HEK293 (cell line): ENCODE data around the gene HNF1A.

ENCODE experiments used
- CTCF ChIA-PET: fragments of 350-600 bp; formaldehyde crosslinking; extraction: SDS; loops from one replicate; lab custom pipeline; 2021; ENCODE audit warnings: antibody characterized with exemption; lab: Yijun Ruan, JAX
- POLR2A ChIA-PET: fragments of 300-600 bp; formaldehyde crosslinking; extraction: SDS; loops from one replicate; lab custom pipeline; 2020; ENCODE audit warnings: antibody characterized with exemption, inconsistent platforms; lab: Yijun Ruan, JAX
- H3K27ac ChIP-seq: fragments of 200-500 bp; sonication (Bioruptor generic); 2 replicates; pipeline ENCODE4 v1.5.1; 2014; ENCODE audit warnings: low read depth, low read length, control low read depth, inconsistent platforms; ENCODE audit errors: extremely low read depth
- H3K36me3 ChIP-seq, 2 experiments: fragments of 200-500 bp in 1 of 2; sonication (Bioruptor generic) in 1 of 2; 1 replicate in 1 of 2; 2 replicates in 1 of 2; pipeline ENCODE4 v1.5.1; 2014 to 2017; ENCODE audit warnings: inconsistent platforms in 2 of 2, low read length in 2 of 2; ENCODE audit not compliant: control insufficient read depth in 2 of 2, insufficient read depth in 1 of 2
- H3K4me1 ChIP-seq: fragments of 200-500 bp; sonication (Bioruptor generic); 2 replicates; pipeline ENCODE4 v1.5.1; 2014; ENCODE audit warnings: mild to moderate bottlenecking, low read length, inconsistent platforms; ENCODE audit not compliant: control insufficient read depth, insufficient read depth
- H3K4me3 ChIP-seq: 2 replicates; pipeline ENCODE4 v1.5.1; 2011; ENCODE audit warnings: low read depth, mild to moderate bottlenecking, control low read depth, low read length, moderate library complexity
- H3K9me3 ChIP-seq: fragments of 200-500 bp; sonication (Bioruptor generic); 2 replicates; pipeline ENCODE4 v1.5.1; 2014; ENCODE audit warnings: low read depth, low read length, inconsistent platforms; ENCODE audit not compliant: control insufficient read depth, insufficient read depth
- GFI1B ChIP-seq: fragments of 450-650 bp; formaldehyde crosslinking; IDR thresholded peaks from 2 replicates; pipeline ENCODE4 v1.5.1; 2016; ENCODE audit warnings: missing biosample characterization, missing genetic modification characterization
- KLF10 ChIP-seq: fragments of 450-650 bp; IDR thresholded peaks from 2 replicates; pipeline ENCODE4 v1.5.1; 2018; ENCODE audit warnings: missing biosample characterization, mild to moderate bottlenecking, missing genetic modification characterization
- KLF16 ChIP-seq: fragments of 450-650 bp; formaldehyde crosslinking; IDR thresholded peaks from 2 replicates; pipeline ENCODE4 v1.5.1; 2017; ENCODE audit warnings: missing biosample characterization, missing genetic modification characterization
- KLF9 ChIP-seq: fragments of 450-650 bp; formaldehyde crosslinking; IDR thresholded peaks from 2 replicates; pipeline ENCODE4 v1.5.1; 2016; ENCODE audit warnings: missing biosample characterization, missing genetic modification characterization, low read depth
- YY1 ChIP-seq: fragments of 450-650 bp; formaldehyde crosslinking; IDR thresholded peaks from 2 replicates; pipeline ENCODE4 v1.5.1; 2018; ENCODE audit warnings: missing biosample characterization, missing genetic modification characterization
- ZBTB17 ChIP-seq: fragments of 450-650 bp; formaldehyde crosslinking; IDR thresholded peaks from 2 replicates; pipeline ENCODE4 v1.5.1; 2016; ENCODE audit warnings: missing biosample characterization, missing genetic modification characterization
- ZBTB44 ChIP-seq: fragments of 450-650 bp; IDR thresholded peaks from 2 replicates; pipeline ENCODE4 v1.5.1; 2018; ENCODE audit warnings: missing biosample characterization, mild to moderate bottlenecking, missing genetic modification characterization
- ZFHX2 ChIP-seq: fragments of 450-650 bp; formaldehyde crosslinking; conservative IDR thresholded peaks from 2 replicates; pipeline ENCODE4 v1.5.1; 2016; ENCODE audit warnings: missing biosample characterization, missing genetic modification characterization
- ZFP3 ChIP-seq: fragments of 450-650 bp; formaldehyde crosslinking; IDR thresholded peaks from 2 replicates; pipeline ENCODE4 v1.5.1; 2016; ENCODE audit warnings: low read depth, missing biosample characterization, missing genetic modification characterization
- ZIC2 ChIP-seq: fragments of 450-650 bp; formaldehyde crosslinking; IDR thresholded peaks from 2 replicates; pipeline ENCODE4 v1.5.1; 2016; ENCODE audit warnings: missing biosample characterization, missing genetic modification characterization
- ZNF114 ChIP-seq: fragments of 450-650 bp; formaldehyde crosslinking; IDR thresholded peaks from 2 replicates; pipeline ENCODE4 v1.5.0; 2017; ENCODE audit warnings: missing biosample characterization, missing genetic modification characterization
- ZNF132 ChIP-seq: fragments of 450-650 bp; formaldehyde crosslinking; IDR thresholded peaks from 2 replicates; pipeline ENCODE4 v1.5.1; 2017; ENCODE audit warnings: missing biosample characterization, missing genetic modification characterization, borderline replicate concordance
- ZNF184 ChIP-seq: fragments of 450-650 bp; IDR thresholded peaks from 2 replicates; pipeline ENCODE4 v1.5.1; 2018; ENCODE audit warnings: missing biosample characterization, mild to moderate bottlenecking, missing genetic modification characterization
- ZNF362 ChIP-seq: fragments of 450-650 bp; formaldehyde crosslinking; IDR thresholded peaks from 2 replicates; pipeline ENCODE4 v1.5.1; 2016; ENCODE audit warnings: missing biosample characterization, missing genetic modification characterization
- ZNF580 ChIP-seq: fragments of 450-650 bp; formaldehyde crosslinking; IDR thresholded peaks from 2 replicates; pipeline ENCODE4 v1.5.1; 2016; ENCODE audit warnings: missing biosample characterization, missing genetic modification characterization
- ZNF623 ChIP-seq: fragments of 450-650 bp; formaldehyde crosslinking; IDR thresholded peaks from 2 replicates; pipeline ENCODE4 v1.5.1; 2016; ENCODE audit warnings: missing biosample characterization, missing genetic modification characterization
- ZNF629 ChIP-seq: fragments of 450-650 bp; formaldehyde crosslinking; IDR thresholded peaks from 2 replicates; pipeline ENCODE4 v1.5.1; 2017; ENCODE audit warnings: missing biosample characterization, missing genetic modification characterization
- ZNF677 ChIP-seq: fragments of 450-650 bp; IDR thresholded peaks from 2 replicates; pipeline ENCODE4 v1.5.0; 2018; ENCODE audit warnings: missing biosample characterization, mild to moderate bottlenecking, missing genetic modification characterization, moderate library complexity
- ZNF76 ChIP-seq: fragments of 450-650 bp; formaldehyde crosslinking; IDR thresholded peaks from 2 replicates; pipeline ENCODE4; 2016; ENCODE audit warnings: low read depth, missing biosample characterization, missing genetic modification characterization, borderline replicate concordance
- ZNF768 ChIP-seq: fragments of 450-650 bp; formaldehyde crosslinking; IDR thresholded peaks from 2 replicates; pipeline ENCODE4 v1.5.1; 2018; ENCODE audit warnings: missing biosample characterization, mild to moderate bottlenecking, missing genetic modification characterization
- ZNF777 ChIP-seq: fragments of 450-650 bp; formaldehyde crosslinking; IDR thresholded peaks from 2 replicates; pipeline ENCODE4 v1.5.1; 2017; ENCODE audit warnings: missing biosample characterization, missing genetic modification characterization, borderline replicate concordance
- ZNF843 ChIP-seq: fragments of 450-650 bp; formaldehyde crosslinking; IDR thresholded peaks from 2 replicates; pipeline ENCODE4 v1.5.1; 2016; ENCODE audit warnings: missing biosample characterization, missing genetic modification characterization
- ZSCAN4 ChIP-seq: fragments of 450-650 bp; formaldehyde crosslinking; IDR thresholded peaks from 2 replicates; pipeline ENCODE4 v1.5.1; 2017; ENCODE audit warnings: missing biosample characterization, missing genetic modification characterization
- TF ChIP-seq, protein P1 (sequence below): fragments of 450-650 bp; formaldehyde crosslinking; IDR thresholded peaks from 2 replicates; pipeline ENCODE4 v1.5.1; 2016; ENCODE audit warnings: missing biosample characterization, missing genetic modification characterization, borderline replicate concordance

The HNF1A gene

DNA sequence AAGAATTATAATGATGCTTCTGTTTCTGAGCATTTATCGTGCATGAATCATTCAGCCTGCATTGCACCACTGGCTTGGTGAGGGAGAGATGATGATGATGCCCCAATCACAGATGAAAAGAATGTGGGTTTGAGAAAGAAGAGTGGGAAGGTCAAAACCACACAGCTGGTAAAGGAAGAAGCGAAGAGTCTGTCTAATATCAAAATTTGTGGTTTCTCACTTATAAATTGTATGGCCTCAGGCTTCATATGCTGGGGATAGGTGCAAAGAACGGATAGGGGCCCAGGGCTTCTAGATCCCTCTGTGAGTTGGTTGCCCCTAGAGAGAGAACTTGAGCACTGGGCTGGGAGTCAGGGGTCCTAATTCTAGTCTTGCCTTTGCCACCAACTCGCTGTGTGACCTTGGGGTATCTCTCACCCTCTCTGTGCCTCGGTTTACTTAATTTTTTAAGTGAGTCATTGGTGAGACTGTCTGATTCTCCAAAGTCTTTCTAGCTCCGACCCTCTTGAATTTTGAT lies 58.5 kb downstream of the HNF1A start:
- Histone ChIP-seq H3K4me1 (no peaks in the 10 kb centered on the region), H3K4me3 (no peak overlapping the region), H3K27ac (no peak overlapping the region), H3K36me3 (no peaks in the 10 kb centered on the region), H3K9me3 (no peaks in the 10 kb centered on the region)
- TF ChIP-seq ZIC2 (tag by site-specific recombination): no peak
- TF ChIP-seq ZNF768 (tag by site-specific recombination): no peak
- TF ChIP-seq ZBTB44 (tag by site-specific recombination): no peak
- TF ChIP-seq, protein P1, sequence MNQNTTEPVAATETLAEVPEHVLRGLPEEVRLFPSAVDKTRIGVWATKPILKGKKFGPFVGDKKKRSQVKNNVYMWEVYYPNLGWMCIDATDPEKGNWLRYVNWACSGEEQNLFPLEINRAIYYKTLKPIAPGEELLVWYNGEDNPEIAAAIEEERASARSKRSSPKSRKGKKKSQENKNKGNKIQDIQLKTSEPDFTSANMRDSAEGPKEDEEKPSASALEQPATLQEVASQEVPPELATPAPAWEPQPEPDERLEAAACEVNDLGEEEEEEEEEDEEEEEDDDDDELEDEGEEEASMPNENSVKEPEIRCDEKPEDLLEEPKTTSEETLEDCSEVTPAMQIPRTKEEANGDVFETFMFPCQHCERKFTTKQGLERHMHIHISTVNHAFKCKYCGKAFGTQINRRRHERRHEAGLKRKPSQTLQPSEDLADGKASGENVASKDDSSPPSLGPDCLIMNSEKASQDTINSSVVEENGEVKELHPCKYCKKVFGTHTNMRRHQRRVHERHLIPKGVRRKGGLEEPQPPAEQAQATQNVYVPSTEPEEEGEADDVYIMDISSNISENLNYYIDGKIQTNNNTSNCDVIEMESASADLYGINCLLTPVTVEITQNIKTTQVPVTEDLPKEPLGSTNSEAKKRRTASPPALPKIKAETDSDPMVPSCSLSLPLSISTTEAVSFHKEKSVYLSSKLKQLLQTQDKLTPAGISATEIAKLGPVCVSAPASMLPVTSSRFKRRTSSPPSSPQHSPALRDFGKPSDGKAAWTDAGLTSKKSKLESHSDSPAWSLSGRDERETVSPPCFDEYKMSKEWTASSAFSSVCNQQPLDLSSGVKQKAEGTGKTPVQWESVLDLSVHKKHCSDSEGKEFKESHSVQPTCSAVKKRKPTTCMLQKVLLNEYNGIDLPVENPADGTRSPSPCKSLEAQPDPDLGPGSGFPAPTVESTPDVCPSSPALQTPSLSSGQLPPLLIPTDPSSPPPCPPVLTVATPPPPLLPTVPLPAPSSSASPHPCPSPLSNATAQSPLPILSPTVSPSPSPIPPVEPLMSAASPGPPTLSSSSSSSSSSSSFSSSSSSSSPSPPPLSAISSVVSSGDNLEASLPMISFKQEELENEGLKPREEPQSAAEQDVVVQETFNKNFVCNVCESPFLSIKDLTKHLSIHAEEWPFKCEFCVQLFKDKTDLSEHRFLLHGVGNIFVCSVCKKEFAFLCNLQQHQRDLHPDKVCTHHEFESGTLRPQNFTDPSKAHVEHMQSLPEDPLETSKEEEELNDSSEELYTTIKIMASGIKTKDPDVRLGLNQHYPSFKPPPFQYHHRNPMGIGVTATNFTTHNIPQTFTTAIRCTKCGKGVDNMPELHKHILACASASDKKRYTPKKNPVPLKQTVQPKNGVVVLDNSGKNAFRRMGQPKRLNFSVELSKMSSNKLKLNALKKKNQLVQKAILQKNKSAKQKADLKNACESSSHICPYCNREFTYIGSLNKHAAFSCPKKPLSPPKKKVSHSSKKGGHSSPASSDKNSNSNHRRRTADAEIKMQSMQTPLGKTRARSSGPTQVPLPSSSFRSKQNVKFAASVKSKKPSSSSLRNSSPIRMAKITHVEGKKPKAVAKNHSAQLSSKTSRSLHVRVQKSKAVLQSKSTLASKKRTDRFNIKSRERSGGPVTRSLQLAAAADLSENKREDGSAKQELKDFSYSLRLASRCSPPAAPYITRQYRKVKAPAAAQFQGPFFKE: no peak
- ChIA-PET POLR2A (no interaction called here), CTCF (no interaction called here)

GRCh38 chr12:121038861-121039668 lies 60.7 kb downstream of the HNF1A start, which contains the start of gene OASL:
TSS of gene OASL (minus strand) at chr12:121039246. CDS start at chr12:121038971, 275 bp downstream.
- peak within 1 kb of the TSS; percentile 17 for H3K4me3 ChIP-seq
- CTCF ChIA-PET: interaction anchor here (0.6 kb wide), 1 partner anchor 15 kb away, joined by 5 read pairs; no protein-coding TSS in a partner anchor
- no peak within 1 kb of the TSS for H3K27ac ChIP-seq
- H3K36me3 ChIP-seq: no peaks in the 10 kb centered on the region
- no peaks in the 10 kb centered on the region for H3K9me3 ChIP-seq
- H3K4me1 ChIP-seq: no peaks in the 10 kb centered on the region
- POLR2A ChIA-PET: no interaction called here
- TF ChIP-seq KLF16 (tag by site-specific recombination) (no peak), ZNF623 (tag by site-specific recombination) (no peak), KLF10 (tag by site-specific recombination) (peak; percentile 70; the same call in 1 of the 2 replicates), ZNF843 (tag by site-specific recombination) (no peak), ZFP3 (tag by site-specific recombination) (no peak), ZFHX2 (tag by site-specific recombination) (no peak), ZSCAN4 (tag by site-specific recombination) (no peak), ZNF132 (tag by site-specific recombination) (no peak), ZNF677 (no peak), ZNF184 (tag by site-specific recombination) (no peak), ZNF629 (tag by site-specific recombination) (0 out of 2 replicates have a peak, but pooled peaks have one; percentile 20), ZNF362 (tag by site-specific recombination) (peak; percentile 82), YY1 (tag by site-specific recombination) (no peak), ZNF777 (tag by site-specific recombination) (peak; percentile 67), GFI1B (tag by site-specific recombination) (no peak), ZBTB17 (tag by site-specific recombination) (peak; percentile 82), ZNF114 (tag by site-specific recombination) (no peak), KLF9 (tag by site-specific recombination) (peak; percentile 73), ZNF76 (tag by site-specific recombination) (0 out of 2 replicates have a peak, but pooled peaks have one; percentile 14), ZNF580 (tag by site-specific recombination) (0 out of 2 replicates have a peak, but pooled peaks have one; percentile 28)
